Fibroblast of villous mesenchyme (primary cell): ENCODE measurements around the gene SERPINB12. TPM values are rescaled to one million over a fixed set of nuclear protein-coding genes. Genes with fewer than 3 reads are reported as not detected.

ENCODE experiments used
- DNase-seq: peaks from one replicate; pipeline ENCODE4 v3.0.0-alpha.2; 2010; ENCODE audit warnings: low read depth
- H3K4me3 ChIP-seq: 2 replicates; pipeline ENCODE4 v1.5.1; 2011; ENCODE audit warnings: low read depth, mild to moderate bottlenecking, low read length
- total RNA-seq: library from RNA; depleted of rRNA; stranded (reverse); fragments of >200 nt; gene quantifications from 2 replicates; pipeline ENCODE4 v1.2.3, GENCODE V29; 2012
- TF ChIP-seq, protein P1 (sequence below): IDR thresholded peaks from 2 replicates; pipeline ENCODE4 v1.5.1; 2012; ENCODE audit warnings: low read depth, mild to moderate bottlenecking, low read length; ENCODE audit not compliant: insufficient read depth

SERPINB12 gene
- total RNA-seq, 1 donor, result not detected

DNA sequence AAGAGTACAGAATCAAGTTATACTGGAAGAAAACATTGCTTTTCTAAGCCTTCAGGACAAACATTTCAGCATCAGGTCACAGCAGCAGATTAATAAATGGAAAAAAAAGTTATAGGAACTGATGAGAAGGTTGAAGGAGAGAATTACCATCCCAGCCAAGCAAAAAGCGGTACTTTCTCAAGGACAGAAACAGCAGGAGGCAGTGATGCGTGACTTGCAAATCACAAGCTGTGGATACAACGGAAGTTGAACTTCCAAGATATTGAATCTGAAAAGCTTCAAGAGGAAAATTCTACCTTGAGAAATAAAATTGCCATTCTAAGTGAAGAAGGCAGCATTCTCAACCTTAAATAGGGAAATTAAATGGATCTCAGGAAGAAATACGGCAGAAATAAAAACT, 18.5 kb upstream of the SERPINB12 start:
- TF ChIP-seq, protein P1, sequence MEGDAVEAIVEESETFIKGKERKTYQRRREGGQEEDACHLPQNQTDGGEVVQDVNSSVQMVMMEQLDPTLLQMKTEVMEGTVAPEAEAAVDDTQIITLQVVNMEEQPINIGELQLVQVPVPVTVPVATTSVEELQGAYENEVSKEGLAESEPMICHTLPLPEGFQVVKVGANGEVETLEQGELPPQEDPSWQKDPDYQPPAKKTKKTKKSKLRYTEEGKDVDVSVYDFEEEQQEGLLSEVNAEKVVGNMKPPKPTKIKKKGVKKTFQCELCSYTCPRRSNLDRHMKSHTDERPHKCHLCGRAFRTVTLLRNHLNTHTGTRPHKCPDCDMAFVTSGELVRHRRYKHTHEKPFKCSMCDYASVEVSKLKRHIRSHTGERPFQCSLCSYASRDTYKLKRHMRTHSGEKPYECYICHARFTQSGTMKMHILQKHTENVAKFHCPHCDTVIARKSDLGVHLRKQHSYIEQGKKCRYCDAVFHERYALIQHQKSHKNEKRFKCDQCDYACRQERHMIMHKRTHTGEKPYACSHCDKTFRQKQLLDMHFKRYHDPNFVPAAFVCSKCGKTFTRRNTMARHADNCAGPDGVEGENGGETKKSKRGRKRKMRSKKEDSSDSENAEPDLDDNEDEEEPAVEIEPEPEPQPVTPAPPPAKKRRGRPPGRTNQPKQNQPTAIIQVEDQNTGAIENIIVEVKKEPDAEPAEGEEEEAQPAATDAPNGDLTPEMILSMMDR, result no peak
- no peak overlapping the region for H3K4me3 ChIP-seq
- DNase-seq, result no peak

- H3K4me3 ChIP-seq, result no peak overlapping the region
- DNase-seq, result no peak
- TF ChIP-seq, protein P1, result no peak
Measured at GRCh38 chr18:63527251-63527650, 14.9 kb upstream of the SERPINB12 start.

GRCh38 chr18:63528863-63529492, 13.2 kb upstream of the SERPINB12 start:
- TF ChIP-seq, protein P1, result no peak
- H3K4me3 ChIP-seq, result no peak overlapping the region
- no peak for DNase-seq

GRCh38 chr18:63532471-63532870, 9.7 kb upstream of the SERPINB12 start:
- DNase-seq, result no peak
- no peak overlapping the region for H3K4me3 ChIP-seq
- TF ChIP-seq, protein P1, result no peak

DNA sequence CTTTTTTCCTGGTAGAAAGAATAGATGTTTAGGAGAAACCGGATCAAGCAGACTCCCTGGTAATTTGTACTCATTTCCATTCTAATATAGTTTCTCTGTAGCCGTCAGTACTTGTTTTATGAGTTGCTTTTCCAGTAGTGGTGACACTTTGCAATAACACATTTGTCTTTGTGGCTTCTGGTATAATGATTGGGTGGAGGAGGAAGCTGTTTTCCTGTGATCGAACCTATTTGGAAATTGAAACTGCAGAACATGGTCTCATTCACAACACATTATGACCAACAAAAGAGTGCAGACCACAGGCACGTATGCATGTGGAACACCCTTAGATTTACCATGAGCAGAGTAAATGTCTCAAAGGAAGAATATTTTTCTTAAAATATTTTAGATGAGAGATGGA, 7.6 kb upstream of the SERPINB12 start:
- no peak overlapping the region for H3K4me3 ChIP-seq
- no peak for DNase-seq
- TF ChIP-seq, protein P1, result no peak

DNA sequence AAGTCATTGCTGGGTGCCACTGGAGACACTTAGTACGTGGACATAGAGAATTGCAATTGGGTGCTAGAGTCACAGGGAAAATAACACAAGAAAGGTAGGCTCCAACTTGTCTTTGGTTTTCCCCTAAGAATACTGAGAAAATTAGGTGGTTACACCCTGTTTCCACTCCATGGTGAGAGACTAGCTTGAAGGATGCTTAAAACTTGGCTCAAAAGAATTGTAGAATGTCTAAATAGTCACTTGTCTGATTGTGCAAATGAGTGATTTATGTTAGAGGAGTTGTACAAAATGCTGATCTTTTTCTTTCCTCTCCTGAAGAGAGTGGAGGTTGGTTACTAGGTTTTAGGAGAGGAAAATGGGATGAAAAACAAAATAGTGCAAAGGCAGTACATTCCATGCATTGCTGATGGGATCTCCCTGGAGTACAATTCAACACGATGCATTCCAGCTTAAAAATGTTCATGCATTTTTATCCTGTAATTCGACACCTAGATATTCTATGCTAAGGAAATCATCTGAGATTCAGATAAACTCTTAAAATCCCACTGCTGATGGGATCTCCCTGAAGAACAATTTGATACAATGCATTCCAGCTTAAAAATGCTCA, 2.2 kb upstream of the SERPINB12 start:
- TF ChIP-seq, protein P1, result no peak
- DNase-seq, result peak; percentile 18
- no peak overlapping the region for H3K4me3 ChIP-seq
